ENCODE measurements around the gene HMCN1.

Gene HMCN1

GRCh38 chr1:185808631-185809030, 74.4 kb downstream of the HMCN1 start:
- no peak for DNase-seq

GRCh38 chr1:185811073-185811709, 77.0 kb downstream of the HMCN1 start:
- DNase-seq, result no peak

- no peak for DNase-seq
These were observed 78.7 kb downstream of the HMCN1 start for GRCh38 chr1:185812934-185813333.

- DNase-seq, result peak; percentile 42
These were observed 79.3 kb downstream of the HMCN1 start for GRCh38 chr1:185813401-185813979.

DNA sequence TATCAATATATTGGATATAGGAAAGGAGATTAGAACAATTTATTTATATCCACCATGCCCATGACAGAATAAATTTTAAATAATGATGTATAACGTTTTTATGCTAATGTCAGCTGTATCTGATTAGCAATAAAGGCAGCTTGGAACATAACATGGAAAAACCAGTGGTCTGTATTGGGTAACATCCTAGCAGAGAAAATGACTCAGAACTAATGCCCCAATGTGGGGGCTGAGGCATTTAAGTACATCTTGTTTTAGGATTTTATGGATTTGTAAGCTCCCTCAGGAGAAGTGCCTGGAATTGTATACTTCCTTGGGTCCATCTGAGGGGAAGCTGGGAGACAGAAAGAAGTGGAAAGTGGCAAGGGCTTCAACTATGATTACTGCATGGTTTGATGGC, 82.3 kb downstream of the HMCN1 start:
- no peak for DNase-seq

- no peak for DNase-seq
These were observed 85.6 kb downstream of the HMCN1 start for GRCh38 chr1:185819798-185820197.

DNA sequence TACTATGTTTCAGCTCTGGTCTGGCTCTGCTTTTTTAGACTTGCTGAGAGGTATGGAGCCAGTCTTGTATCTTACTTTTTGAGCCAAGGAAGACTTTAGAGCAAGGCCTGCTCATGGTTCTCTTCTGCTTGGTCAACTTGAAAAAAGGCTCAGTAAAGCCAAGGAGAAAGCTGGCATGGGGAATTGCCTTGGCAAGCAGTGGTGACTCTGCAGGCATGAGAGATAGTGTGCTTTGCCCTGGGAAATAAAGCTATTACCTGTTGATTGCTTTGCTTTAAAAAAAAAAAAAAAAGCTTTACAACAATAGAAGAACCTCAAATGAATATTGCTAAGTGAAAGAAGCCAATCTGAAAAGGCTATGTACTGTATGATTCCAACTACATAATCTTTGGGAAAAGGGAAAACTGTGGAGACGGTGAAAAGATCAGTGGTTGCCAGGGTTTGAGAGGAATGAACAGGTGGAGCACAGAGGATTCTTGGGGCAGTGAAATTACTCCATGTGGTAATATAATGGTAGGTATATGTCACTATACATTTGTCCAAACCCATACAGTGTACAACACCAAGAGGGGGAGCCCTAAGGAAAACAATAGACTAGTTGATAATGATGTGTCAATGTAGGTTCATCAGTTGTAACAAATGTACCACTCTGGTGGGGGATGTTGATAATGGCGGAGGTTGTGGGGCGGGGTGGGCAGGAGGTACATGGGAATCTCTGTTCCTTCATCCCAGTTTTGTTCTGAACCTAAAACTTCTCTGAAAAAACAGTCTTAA, 87.6 kb downstream of the HMCN1 start:
- no peak for DNase-seq

- DNase-seq, result no peak
These were observed 89.3 kb downstream of the HMCN1 start for GRCh38 chr1:185823467-185823866.

GRCh38 chr1:185824106-185824505, 89.9 kb downstream of the HMCN1 start:
- DNase-seq, result no peak

DNA sequence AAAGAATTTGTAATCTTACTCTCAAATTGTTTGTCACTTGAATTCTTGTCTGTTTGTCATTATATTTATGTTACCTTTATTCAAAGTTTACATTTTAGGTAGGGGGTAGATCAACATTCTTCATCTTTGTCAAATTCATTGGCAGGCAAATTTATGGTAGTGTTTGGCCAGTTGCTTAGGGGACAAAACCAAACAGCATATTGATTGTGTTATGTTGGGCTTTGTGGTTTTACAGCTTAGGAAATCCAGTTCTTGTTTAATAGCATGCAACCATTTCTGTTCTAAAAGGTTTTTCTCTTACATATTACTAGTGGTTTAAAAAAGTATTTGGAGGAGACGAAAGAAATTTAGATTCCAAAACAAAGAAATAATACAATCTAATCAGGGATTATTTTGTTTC, 91.4 kb downstream of the HMCN1 start:
- DNase-seq, result no peak

DNA sequence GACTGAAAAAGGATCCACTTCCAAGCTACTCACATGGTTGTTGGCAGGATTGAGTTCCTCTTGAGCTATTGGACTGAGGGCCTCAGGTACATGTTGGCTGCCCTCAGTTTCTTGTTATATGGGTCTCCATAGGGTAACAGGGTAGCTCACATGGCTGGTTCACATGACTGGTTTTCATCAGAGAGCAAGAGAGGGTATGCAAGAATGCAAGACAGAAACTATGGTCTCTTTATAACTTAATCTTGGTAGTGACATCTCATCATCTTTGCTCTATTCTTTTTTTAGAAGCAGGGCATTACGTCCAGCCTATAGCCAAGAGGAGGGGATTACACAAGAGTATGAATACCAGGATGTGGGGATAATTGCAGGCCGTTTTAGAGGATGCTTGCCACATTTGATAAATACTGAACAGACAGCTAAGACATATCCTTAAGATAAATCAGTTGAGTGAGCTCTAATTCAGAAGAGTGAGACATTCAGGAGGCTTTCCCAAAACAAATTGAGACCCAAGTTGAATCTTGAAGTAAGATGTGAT, 100.2 kb downstream of the HMCN1 start:
- no peak for DNase-seq

GRCh38 chr1:185835191-185835590, 101.0 kb downstream of the HMCN1 start:
- DNase-seq, result no peak

GRCh38 chr1:185837711-185838110, 103.5 kb downstream of the HMCN1 start:
- DNase-seq, result no peak

GRCh38 chr1:185838111-185838510, 103.9 kb downstream of the HMCN1 start:
- DNase-seq, result no peak

GRCh38 chr1:185840880-185841279, 106.7 kb downstream of the HMCN1 start:
- DNase-seq, result no peak

GRCh38 chr1:185843297-185843869, 109.2 kb downstream of the HMCN1 start:
- no peak for DNase-seq

- DNase-seq, result no peak
These were observed 109.8 kb downstream of the HMCN1 start for GRCh38 chr1:185843986-185844385.

DNA sequence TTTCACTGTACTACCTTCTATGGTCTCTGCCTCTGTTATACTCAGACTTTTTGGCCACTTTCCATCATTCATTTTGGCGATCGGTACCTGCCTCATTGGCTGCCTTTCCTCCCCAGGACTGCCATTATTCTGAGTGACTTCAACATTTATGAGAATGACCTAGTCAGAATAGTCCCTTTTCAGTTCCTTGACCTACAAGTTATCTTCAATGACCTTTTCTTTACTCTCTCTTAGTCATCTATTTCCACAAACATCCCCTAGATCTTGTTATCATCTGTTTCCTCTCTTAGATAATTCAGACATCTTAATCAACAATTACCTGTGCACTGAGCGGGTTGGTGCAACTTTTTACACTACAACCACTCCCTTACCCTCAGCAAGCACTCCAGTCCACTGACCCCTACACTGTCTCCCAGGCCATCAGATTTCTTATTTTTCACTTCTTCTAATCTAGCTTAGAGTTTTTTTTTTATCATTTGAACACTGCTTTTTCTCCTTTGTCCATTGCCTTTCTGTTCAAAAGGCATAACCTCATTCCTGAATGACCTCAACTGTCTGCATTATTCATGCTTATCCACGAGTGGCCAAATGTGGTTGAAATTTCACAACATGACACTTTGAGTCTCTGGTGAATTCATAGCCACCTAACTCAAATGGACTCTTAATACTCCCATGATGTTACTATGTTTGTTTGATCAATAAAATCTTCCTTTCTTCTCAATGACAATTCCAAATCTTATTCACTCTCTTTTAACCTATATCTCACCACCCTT, 112.7 kb downstream of the HMCN1 start:
- no peak for DNase-seq

DNA sequence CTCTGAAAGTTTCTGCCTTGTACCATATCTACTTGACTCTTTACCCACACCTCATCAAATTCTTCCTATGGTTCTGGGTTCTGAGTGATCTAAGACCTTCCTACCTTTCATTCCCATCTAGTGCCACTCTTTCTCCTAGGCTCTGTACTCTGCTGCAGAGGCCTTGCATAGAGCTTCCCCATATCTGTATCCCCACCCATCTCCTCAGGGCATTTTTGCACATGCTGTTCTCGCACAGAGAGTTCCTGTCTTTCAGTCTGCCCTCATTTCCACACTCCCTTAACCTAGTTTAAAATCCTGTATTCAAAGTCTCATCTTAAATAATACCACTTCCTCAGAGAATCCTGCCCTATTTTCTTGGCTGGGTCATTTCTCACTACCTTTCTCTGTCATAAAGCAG, 114.8 kb downstream of the HMCN1 start:
- no peak for DNase-seq

GRCh38 chr1:185850366-185850765, 116.2 kb downstream of the HMCN1 start:
- peak; percentile 15 for DNase-seq

GRCh38 chr1:185853739-185854138, 119.5 kb downstream of the HMCN1 start:
- DNase-seq, result peak; percentile 74

DNA sequence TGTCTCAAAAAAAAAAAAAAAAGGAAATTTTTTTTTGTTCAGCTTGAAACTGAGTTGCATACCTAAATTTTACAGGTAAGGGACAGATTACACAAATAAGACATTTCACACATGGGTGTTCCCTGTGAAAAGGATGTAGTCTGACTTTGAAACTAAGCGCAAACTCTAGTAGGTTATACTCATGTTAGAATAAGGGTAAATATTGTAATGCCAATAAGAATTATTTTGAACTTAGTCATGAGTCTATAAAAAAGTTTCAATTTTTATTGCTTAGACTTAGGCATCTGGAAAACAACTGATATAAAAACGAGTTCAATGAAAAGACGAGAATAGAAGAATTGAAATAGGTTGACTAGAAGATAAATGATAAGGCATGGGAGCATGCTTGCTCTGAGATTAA, 122.3 kb downstream of the HMCN1 start:
- no peak for DNase-seq

DNA sequence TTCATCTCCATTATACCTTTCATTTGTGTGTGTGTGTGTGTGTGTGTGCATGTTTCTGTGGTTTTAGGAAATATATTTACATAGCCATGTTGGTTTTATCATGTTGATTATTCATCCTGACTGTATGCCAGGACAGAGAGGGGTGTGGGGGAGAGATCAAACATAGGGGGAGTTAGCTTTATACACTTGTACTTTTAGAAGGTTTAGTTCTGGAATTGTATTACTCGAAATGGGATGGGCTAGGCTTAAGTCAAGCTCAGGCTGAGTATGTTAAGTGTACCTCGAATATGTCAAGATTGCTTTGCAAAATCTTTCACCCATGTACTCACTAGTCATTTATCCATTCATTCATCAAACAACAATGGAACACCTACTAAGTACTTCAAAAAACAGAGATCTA, 123.3 kb downstream of the HMCN1 start:
- no peak for DNase-seq
